Uterus (tissue), 2 donors: ENCODE data around the gene ABCA13.

ENCODE experiments used
- CTCF ChIP-seq, 4 experiments: fragments of 200-600 bp in 2 of 4; fragments of 450-650 bp in 2 of 4; sonication (generic) in 2 of 4; IDR thresholded peaks; one replicate each; pipeline ENCODE4 v1.5.1; 2016 to 2019; ENCODE audit warnings: antibody characterized with exemption in 4 of 4, mild to moderate bottlenecking in 2 of 4, moderate library complexity in 1 of 4
- POLR2A ChIP-seq, 2 donors: fragments of 450-650 bp; IDR thresholded peaks; one replicate each; pipeline ENCODE4 v1.6.1; 2016; ENCODE audit warnings: antibody characterized with exemption in 2 of 2, mild to moderate bottlenecking in 1 of 2, moderate library complexity in 1 of 2

- no peak for TF ChIP-seq POLR2A (IDR thresholded peaks at IDR 0.05)
- no peak for TF ChIP-seq CTCF (IDR thresholded peaks at IDR 0.05)
These were observed 5.2 kb downstream of the ABCA13 start for GRCh38 chr7:48176356-48176893.
